HEK293 (cell line): Measurements from ENCODE around the gene CXCL6.

ENCODE experiments used
- ZNF274 ChIP-seq, 2 experiments: fragments of 200-500 bp in 1 of 2; fragments of 450-650 bp in 1 of 2; sonication (Bioruptor generic) in 1 of 2; formaldehyde crosslinking in 1 of 2; IDR thresholded peaks; 2 replicates each; pipeline versions ENCODE4 v1.5.1 to v1.6.1; 2014 to 2016; ENCODE audit warnings: borderline replicate concordance in 1 of 2, inconsistent platforms in 1 of 2, low read length in 1 of 2, missing biosample characterization in 1 of 2, missing genetic modification characterization in 1 of 2
- ZNF560 ChIP-seq: fragments of 450-650 bp; formaldehyde crosslinking; IDR thresholded peaks from 2 replicates; pipeline ENCODE4 v1.5.1; 2017; ENCODE audit warnings: missing biosample characterization, missing genetic modification characterization, borderline replicate concordance
- ZNF785 ChIP-seq: fragments of 450-650 bp; formaldehyde crosslinking; IDR thresholded peaks from 2 replicates; pipeline ENCODE4 v1.5.1; 2016; ENCODE audit warnings: missing biosample characterization, missing genetic modification characterization
- TF ChIP-seq, protein P1 (sequence below): fragments of 450-650 bp; formaldehyde crosslinking; IDR thresholded peaks from 2 replicates; pipeline ENCODE4 v1.5.1; 2016; ENCODE audit warnings: missing biosample characterization, missing genetic modification characterization
- TF ChIP-seq, protein P2 (sequence below): fragments of 450-650 bp; formaldehyde crosslinking; IDR thresholded peaks from 2 replicates; pipeline ENCODE4 v1.5.1; 2016; ENCODE audit warnings: missing biosample characterization, missing genetic modification characterization
- TF ChIP-seq, protein P3 (sequence below): fragments of 450-650 bp; formaldehyde crosslinking; IDR thresholded peaks from 2 replicates; pipeline ENCODE4 v1.5.1; 2016; ENCODE audit warnings: missing biosample characterization, missing genetic modification characterization, borderline replicate concordance
- TF ChIP-seq, protein P4 (sequence below): fragments of 450-650 bp; formaldehyde crosslinking; IDR thresholded peaks from 2 replicates; pipeline ENCODE4 v1.5.1; 2016; ENCODE audit warnings: missing biosample characterization, missing genetic modification characterization

DNA sequence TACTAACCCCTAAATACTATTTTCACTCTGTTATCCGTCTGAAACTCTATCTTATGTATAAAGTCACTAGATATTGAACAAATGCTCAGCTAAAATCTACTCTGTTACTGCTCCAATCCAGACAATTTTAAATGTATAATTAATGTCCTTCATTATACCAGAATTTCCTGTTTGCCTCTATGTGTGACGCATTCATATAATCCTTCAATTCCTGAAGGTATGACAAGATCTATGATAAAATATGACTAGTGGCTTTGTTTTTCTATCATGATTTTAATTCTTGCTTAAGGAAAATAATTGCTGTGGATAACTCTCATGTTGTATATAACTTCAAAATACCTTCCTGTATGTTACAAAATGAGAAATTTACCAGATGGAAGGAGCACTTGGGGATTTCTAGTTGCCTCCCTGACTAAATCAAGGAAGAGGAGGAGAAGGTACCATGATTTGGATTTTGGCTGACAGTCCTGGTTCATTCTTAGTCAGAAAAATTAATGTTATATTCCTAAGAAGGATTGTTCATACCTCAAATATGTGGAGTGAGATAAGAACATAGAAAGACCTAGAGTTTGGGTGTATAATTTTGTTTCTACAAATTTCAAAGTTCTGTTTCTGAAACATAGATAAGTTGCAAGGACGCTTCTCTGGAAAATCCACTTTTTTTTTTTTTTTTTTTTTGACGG is 4.9 kb downstream of the CXCL6 start:
- TF ChIP-seq ZNF560 (tag by site-specific recombination) (no peak), ZNF785 (tag by site-specific recombination) (no peak), ZNF274 (IDR thresholded peaks at IDR 0.05; ENCODE audit: low read length) (no peak), ZNF274 (tag by site-specific recombination; IDR thresholded peaks at IDR 0.05; ENCODE audit: borderline replicate concordance) (no peak)
- TF ChIP-seq, protein P1, sequence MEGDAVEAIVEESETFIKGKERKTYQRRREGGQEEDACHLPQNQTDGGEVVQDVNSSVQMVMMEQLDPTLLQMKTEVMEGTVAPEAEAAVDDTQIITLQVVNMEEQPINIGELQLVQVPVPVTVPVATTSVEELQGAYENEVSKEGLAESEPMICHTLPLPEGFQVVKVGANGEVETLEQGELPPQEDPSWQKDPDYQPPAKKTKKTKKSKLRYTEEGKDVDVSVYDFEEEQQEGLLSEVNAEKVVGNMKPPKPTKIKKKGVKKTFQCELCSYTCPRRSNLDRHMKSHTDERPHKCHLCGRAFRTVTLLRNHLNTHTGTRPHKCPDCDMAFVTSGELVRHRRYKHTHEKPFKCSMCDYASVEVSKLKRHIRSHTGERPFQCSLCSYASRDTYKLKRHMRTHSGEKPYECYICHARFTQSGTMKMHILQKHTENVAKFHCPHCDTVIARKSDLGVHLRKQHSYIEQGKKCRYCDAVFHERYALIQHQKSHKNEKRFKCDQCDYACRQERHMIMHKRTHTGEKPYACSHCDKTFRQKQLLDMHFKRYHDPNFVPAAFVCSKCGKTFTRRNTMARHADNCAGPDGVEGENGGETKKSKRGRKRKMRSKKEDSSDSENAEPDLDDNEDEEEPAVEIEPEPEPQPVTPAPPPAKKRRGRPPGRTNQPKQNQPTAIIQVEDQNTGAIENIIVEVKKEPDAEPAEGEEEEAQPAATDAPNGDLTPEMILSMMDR: no peak
- TF ChIP-seq, protein P2, sequence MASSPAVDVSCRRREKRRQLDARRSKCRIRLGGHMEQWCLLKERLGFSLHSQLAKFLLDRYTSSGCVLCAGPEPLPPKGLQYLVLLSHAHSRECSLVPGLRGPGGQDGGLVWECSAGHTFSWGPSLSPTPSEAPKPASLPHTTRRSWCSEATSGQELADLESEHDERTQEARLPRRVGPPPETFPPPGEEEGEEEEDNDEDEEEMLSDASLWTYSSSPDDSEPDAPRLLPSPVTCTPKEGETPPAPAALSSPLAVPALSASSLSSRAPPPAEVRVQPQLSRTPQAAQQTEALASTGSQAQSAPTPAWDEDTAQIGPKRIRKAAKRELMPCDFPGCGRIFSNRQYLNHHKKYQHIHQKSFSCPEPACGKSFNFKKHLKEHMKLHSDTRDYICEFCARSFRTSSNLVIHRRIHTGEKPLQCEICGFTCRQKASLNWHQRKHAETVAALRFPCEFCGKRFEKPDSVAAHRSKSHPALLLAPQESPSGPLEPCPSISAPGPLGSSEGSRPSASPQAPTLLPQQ (tag by site-specific recombination): no peak
- TF ChIP-seq, protein P3, sequence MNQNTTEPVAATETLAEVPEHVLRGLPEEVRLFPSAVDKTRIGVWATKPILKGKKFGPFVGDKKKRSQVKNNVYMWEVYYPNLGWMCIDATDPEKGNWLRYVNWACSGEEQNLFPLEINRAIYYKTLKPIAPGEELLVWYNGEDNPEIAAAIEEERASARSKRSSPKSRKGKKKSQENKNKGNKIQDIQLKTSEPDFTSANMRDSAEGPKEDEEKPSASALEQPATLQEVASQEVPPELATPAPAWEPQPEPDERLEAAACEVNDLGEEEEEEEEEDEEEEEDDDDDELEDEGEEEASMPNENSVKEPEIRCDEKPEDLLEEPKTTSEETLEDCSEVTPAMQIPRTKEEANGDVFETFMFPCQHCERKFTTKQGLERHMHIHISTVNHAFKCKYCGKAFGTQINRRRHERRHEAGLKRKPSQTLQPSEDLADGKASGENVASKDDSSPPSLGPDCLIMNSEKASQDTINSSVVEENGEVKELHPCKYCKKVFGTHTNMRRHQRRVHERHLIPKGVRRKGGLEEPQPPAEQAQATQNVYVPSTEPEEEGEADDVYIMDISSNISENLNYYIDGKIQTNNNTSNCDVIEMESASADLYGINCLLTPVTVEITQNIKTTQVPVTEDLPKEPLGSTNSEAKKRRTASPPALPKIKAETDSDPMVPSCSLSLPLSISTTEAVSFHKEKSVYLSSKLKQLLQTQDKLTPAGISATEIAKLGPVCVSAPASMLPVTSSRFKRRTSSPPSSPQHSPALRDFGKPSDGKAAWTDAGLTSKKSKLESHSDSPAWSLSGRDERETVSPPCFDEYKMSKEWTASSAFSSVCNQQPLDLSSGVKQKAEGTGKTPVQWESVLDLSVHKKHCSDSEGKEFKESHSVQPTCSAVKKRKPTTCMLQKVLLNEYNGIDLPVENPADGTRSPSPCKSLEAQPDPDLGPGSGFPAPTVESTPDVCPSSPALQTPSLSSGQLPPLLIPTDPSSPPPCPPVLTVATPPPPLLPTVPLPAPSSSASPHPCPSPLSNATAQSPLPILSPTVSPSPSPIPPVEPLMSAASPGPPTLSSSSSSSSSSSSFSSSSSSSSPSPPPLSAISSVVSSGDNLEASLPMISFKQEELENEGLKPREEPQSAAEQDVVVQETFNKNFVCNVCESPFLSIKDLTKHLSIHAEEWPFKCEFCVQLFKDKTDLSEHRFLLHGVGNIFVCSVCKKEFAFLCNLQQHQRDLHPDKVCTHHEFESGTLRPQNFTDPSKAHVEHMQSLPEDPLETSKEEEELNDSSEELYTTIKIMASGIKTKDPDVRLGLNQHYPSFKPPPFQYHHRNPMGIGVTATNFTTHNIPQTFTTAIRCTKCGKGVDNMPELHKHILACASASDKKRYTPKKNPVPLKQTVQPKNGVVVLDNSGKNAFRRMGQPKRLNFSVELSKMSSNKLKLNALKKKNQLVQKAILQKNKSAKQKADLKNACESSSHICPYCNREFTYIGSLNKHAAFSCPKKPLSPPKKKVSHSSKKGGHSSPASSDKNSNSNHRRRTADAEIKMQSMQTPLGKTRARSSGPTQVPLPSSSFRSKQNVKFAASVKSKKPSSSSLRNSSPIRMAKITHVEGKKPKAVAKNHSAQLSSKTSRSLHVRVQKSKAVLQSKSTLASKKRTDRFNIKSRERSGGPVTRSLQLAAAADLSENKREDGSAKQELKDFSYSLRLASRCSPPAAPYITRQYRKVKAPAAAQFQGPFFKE (tag by site-specific recombination): no peak
- TF ChIP-seq, protein P4, sequence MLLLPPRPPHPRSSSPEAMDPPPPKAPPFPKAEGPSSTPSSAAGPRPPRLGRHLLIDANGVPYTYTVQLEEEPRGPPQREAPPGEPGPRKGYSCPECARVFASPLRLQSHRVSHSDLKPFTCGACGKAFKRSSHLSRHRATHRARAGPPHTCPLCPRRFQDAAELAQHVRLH (tag by site-specific recombination): no peak
